ENCODE results near the gene ZNF785.

GRCh38 chr16:30626236-30626635 lies 40.7 kb upstream of the ZNF785 start:
- TF ChIP-seq EZH2 (IDR thresholded peaks at IDR 0.05) (no peak), POLR2AphosphoS5 (IDR thresholded peaks at IDR 0.05; ENCODE audit: borderline replicate concordance, low read depth, low read length) (no peak)

All from SK-N-MC (cell line).